ENCODE results near the gene PLPPR2.
"Not testable (repeated sequence)": the region's sequence is repeated elsewhere in the genome, so short reads cannot be mapped to it uniquely, and the experiment has no call there.

PLPPR2 gene

DNA sequence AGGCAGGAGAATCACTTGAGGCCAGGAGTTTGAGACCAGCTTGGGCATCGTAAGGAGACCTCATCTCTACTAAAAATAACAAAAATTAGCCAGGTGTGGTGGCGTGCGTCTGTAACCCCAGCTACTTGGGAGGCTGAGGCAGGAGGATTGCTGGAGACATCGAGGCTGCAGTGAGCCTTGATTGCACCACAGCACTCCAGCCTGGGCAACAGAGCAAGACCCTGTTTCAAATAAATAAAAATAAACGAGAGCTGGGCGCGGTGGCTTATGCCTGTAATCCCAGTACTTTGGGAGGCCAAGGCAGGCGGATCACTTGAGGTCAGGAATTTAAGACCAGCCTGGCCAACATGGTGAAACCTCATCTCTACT lies 15.1 kb upstream of the PLPPR2 start:
- DNase-seq = not testable (repeated sequence)

DNA sequence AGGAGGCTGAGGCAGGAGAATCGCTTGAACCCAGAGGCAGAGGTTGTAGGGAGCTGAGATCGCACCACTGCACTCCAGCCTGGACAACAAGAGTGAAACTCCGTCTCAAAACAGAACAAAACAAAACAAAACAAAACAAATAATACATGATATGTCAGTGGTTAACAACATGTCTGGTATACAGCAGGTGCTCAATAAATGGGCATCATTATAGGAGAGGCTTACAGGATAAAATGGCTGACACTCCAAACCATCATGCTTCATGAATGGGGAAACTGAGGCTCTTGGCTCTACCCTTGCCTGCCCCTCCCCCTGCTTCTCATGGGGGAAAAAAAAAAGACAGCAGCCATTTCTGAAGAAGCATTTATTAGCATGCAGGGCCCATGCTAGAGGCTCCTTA lies 12.8 kb upstream of the PLPPR2 start:
- DNase-seq = no peak

DNA sequence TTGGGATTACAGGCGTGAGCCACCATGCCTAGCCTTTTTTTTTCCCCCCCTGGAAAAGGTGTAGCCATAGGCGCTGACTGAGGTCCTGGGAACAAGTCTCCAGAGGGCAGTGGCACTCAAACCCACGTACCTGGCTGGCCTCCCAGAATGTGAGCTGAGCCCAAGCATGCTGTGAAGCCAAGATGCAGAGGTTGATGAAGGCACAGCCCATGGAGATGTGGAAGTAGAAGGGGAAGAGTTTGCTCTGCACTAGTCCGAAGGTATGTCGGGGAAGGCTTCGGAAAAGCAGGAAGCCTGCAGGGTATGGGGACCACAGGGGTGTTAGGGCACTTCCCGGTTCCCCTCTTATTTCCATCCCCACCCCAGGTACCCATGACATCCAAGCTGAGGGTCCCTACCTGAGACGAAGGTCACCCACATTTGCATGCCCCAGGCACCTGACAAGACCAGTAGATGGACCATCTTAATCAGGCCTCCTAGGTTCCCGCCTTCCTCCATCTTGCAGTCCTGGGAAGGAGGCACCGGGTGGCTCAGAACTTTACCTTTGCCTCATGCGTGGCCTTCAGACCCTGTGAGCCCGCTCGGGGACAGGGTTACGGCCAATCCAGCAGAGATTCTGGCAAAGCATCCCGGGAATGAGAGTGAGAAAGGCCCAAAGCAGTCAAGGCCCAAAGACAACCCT lies 10.0 kb upstream of the PLPPR2 start:
- no peak for DNase-seq

DNA sequence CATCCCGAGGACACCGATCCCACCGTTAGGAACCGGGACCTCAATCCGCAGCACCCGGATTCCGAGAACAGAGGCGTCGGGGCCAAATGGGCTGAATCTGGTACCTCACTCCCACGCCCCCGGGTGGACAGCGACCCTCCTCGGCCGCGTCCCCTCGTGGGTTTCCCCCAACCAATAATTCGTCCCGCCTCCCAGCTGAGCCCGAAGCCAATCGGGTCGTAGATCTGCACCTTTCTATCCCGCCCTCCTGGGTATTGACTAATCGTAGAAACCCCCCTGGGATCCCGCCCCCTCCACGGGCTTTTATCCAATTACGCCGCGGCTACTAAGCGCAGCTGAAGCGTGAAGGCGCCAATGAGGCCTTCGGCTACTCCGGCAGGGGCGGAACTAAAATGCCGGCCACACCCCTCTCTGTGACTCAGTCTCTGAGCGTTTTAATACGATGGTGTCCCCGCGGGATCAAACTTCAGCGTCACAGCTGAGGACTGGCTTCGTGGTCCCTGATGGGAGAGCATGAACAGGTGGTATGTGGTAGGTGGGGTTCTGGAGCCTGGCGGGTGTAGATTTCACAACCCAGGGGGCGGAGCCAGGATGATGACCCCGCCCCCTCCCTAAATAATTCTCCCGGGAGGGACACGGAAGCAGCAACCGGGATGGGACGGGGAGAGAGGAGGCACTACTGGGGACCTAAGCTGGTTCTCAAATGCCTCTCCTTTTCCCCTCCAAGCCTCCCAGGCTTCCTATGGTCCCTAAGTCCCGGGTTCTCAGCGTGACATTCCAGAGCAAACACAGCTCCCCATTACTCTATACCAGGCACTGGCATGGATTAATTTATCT lies 8.9 kb upstream of the PLPPR2 start, which contains the start of the genes CCDC159 and TMEM205:
Gene CCDC159, plus strand, starts transcription at position 416 of the 837 bp plus-strand sequence. Its CDS starts 88 bp downstream, at position 504.
Gene TMEM205, minus strand, starts transcription at position 165 of the 837 bp plus-strand sequence. CDS start 649 bp downstream, outside the sequence.
- DNase-seq = peak; percentile 99

DNA sequence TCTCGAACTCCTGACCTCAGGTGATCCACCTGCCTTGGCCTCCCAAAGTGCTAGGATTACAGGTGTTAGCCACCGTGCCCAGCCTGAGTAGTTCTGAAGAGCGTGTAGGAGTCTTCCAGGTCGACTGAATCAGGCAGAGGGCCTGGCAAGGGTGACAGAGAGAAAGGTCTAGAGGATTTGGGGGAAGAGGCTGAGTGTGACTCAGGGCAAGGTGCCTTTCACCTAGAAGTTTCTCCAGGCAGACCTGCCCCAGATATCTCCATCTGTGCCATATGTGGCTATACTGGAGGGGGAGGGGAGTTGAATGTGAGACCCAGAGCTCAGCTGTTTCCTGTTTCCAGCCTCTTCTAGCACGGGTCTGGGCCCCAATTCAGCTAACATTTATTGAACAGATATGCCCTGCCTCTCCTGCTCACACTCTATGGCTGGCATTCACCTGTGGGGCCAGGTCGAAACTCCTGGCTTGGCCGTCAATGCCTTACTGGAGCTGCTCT lies 7.6 kb upstream of the PLPPR2 start:
- DNase-seq = no peak

DNA sequence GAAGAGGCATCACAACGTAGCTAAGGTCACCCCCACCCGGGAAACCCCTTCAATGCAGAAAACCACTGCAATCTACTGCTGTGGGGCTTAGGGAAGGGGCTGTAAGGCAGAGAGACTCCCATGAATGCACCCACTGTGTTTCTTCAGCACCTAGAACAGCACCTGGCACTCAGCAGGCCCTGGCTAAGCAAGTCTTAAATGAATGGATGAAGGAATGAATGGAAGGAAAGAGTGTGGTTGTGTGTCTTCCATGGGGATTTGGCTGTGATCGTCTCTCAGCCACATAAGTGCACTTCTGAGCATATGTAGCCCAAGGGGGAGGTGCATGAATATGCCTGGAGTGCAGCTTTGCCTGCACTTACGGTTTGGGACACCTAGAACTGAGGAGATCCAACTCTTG lies 6.1 kb upstream of the PLPPR2 start:
- DNase-seq = no peak

DNA sequence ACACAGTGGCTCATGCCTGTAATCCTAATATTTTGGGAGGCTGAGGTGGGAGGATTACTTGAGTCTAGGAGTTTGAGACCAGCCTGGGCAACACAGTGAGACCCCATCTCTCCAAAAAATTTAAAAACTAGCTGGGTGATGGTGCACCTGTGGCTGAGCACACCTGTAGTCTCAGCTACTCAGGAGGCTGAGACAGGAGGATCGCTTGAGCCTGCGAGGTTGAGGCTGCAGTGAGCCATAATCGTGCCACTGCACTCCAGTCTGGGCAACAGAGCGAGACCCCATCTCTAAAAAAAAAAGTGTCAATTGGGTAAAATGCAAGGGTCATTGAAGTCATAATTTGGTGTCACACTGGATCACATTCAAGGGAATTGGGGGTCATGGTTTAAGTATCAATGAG lies 1.1 kb upstream of the PLPPR2 start:
- not testable (repeated sequence) for DNase-seq

DNA sequence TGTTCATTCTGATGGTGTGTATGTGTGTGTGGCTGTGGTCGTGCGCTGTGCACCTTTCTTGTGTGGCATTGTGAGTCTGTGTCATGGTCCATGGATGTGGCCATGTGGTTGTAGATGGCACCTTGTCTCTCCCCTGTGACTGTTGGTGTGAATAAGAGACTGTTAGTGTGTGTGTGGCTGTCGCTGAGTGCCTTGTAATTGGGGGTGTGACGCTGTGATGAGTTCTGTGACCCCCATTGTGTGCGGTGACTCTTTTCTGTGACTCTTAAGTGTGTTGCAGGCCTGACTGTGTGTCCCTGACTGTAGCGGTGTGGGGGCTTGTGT lies 804 bp downstream of the PLPPR2 start:
- DNase-seq = no peak

DNA sequence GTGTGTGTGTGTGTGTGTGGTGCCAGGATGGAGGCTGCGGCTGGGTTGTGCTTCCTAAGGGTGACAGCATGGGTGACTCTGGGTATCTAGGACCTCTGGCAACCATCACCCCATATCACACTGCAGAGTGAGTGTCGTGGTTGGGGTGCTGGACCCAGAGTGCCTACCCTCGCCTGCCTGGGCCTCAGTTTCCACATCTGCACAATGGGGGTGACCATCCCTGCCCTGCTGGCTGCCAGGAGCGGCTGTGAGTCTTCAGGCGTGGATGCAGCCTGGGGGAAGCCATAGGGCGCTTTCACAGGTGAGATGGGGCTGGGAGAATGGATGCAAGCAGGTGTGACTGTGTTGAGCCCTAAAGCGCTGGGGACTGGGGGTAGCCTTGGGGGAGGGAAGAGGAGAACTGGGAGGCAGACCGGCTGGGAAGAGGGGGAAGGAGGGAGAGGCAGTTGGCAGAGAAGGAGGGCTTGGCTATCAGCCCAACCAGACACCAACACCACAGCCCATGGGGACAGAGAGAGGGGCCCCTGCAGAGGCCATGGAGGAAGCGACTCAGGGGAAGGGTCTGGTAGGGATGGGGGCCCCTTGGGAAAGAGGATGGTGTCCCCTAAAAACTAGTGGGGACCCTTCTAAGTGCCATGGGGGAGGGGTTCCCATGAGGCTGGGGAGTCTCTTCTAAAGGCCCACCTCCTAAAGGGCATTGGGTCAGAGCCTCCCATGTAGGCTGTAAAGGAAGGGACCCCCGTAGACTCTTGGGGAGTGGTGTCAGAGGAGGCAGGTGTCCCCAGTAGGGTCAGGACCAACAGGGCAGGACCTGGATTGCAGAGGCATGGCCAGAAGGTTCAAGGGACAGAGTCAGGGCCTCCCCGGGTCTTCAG lies 1.7 kb downstream of the PLPPR2 start:
- no peak for DNase-seq

DNA sequence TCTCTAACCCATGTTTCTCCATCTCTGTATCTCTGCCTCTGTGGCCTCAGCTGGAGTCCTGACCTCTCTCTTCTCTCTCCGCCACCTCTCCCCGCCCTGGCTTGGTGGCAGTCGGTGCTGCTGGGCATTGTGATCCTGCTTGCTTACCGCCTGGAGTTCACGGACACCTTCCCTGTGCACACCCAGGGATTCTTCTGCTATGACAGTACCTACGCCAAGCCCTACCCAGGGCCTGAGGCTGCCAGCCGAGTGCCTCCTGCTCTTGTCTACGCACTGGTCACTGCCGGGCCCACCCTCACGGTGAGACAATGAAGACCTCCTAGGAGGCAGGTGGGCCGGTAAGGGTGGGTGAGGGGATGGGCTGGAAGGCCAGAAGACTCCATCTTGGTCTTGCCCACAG lies 4.2 kb downstream of the PLPPR2 start:
- no peak for DNase-seq

DNA sequence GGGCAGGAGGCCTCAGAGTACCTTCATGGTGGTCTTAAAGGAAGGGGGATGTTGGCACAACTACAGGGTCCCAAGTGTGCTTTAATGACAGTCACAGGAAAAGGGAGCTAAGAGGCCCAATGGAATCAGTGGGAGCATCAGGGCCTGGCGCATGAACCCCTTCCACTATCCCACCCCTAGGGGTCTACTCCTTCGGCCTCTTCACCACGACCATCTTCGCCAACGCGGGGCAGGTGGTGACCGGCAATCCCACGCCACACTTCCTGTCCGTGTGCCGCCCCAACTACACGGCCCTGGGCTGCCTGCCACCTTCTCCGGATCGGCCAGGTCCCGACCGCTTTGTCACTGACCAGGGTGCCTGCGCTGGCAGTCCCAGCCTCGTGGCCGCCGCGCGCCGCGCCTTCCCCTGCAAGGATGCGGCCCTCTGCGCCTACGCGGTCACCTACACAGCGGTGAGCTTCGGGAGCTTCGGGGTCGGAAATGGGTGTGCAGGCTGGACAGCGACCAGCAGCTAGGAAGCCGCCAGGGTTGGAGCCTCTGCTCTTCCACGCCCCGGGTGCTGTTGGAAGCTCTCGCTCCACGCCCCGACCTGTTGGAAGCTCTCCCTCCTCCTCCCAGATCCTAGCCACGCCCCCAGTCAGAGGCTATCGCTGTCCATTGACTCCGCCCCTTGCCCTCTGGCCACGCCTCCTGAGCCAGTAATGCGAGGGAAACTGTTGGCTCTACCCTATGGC lies 6.0 kb downstream of the PLPPR2 start:
- peak; percentile 90 for DNase-seq

DNA sequence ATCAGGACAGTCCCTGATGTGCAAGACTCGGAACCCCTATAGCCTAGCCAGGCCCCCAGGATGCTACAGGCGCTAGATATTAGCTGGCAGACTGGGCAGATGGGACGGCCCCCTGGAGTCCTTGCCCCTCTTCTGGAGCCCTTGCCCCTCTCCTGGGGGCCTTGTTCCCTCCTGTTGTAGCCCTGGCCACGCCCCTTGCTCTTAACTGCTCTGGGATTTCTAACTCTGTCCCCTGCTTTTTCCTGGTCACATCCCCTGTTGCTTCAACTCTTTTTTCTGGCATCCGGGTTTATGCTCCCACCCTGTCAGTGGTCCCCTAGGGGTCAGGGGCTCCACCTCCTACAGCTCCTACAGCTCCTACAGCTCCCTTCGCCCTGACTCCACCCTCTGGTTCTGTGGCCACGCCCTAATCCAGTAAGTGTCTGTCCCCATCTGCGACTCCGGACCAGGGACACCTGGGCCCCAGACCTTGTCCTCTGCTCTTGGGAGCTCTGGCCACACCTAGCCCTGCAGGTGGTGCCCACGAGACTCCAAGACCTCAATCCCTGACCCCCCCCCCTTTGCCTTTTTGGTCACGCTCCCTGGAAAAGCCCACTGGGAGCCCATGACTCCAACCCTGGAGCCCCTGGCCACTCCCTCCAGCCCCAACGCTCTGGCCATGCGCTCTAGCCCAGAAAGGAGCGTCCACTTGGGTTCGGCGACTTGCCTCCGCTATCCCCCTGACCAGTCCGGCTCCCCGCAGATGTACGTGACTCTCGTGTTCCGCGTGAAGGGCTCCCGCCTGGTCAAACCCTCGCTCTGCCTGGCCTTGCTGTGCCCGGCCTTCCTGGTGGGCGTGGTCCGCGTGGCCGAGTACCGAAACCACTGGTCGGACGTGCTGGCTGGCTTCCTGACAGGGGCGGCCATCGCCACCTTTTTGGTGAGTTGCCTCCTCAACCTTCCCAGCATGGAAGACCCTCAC lies 6.8 kb downstream of the PLPPR2 start:
- DNase-seq = no peak

DNA sequence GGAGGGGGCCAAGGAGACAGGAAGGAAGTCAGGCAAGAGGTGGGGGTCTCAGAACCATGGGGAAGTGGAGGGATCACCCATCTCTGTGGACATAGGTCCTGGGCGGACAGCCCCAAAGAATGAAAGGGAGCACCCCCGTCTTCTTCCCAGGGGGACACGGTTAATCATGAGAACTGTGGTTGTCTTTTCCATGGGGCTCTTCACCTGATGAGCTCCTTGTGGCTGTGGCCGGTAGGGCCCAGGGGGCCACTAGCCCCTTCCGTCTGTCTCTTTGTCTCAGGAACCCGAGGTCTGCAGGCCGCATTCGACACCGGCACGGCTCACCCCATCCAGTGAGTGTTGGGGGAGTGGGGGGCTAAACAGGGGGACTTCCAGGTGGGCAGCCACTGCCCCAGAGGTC lies 8.6 kb downstream of the PLPPR2 start:
- no peak for DNase-seq

DNA sequence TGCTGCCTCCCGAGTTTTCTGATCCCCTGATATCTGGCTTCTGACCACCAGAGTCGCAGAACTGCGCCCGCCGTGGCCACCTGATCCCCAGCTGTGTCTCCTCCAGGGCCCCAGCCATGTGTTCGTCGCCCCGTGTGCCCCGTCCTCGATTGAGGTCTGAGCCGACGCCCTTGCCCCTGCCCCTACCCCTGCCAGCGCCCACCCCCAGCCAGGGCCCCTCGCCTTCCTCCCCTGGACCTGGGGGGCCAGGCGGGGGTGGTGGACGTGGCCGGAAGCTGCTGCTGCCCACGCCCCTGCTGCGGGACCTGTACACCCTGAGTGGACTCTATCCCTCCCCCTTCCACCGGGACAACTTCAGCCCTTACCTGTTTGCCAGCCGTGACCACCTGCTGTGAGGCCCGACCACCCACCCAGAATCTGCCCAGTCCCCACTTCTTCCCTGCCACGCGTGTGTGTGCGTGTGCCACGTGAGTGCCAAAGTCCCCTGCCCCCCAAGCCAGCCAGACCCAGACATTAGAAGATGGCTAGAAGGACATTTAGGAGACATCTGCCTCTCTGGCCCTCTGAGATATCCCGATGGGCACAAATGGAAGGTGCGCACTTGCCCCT lies 9.2 kb downstream of the PLPPR2 start:
- DNase-seq = no peak

DNA sequence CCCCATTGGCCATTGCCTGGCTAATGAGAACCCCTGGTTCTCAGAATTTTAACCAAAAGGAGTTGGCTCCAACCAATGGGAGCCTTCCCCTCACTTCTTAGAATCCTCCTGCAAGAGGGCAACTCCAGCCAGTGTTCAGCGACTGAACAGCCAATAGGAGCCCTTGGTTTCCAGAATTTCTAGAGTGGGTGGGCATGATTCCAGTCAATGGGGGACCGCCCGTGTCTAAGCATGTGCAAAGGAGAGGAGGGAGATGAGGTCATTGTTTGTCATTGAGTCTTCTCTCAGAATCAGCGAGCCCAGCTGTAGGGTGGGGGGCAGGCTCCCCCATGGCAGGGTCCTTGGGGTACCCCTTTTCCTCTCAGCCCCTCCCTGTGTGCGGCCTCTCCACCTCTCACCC lies 9.7 kb downstream of the PLPPR2 start:
- no peak for DNase-seq

DNA sequence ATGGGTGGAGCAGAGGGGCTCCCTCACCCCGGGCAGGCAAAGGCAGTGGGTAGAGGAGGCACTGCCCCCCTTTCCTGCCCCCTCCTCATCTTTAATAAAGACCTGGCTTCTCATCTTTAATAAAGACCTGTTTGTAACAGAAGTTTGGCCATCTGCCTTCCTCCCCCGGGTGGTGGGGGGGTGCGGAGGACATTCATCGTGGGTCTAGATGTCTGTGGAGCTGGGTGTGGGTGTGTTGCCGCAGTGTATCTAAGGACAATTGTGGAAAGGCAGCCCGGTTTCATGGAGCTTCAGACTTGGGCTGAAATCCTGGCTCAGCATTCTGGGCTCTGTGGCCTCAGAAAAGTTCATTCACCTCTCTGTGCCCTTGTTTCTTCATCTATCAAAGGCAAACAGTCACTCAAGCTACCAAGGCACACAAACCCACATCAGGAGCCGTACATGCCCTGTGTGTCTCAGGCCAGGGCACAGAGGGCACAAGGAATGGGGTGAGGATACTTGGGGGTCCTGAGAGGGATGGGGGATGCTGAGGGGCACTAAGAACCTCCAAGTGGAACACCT lies 10.4 kb downstream of the PLPPR2 start:
- DNase-seq = no peak

DNA sequence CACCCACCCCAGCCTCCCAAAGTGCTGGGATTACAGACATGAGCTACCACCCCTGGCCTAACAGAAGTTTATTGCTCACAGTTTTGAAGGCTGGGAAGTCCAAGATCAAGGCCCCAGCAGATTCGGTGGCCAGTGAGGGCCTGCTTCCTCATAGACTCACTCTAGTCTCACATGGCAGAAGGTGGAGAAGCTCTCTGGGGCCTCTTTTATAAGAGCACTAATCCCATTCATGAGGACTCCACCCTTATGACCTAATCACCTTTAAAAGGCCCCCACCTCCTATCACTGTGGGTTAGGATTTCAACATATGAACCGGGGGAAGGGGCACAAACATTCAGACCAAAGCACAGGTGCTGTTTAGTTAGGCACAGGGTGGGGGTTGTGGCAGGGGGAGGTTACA lies 12.3 kb downstream of the PLPPR2 start:
- no peak for DNase-seq

DNA sequence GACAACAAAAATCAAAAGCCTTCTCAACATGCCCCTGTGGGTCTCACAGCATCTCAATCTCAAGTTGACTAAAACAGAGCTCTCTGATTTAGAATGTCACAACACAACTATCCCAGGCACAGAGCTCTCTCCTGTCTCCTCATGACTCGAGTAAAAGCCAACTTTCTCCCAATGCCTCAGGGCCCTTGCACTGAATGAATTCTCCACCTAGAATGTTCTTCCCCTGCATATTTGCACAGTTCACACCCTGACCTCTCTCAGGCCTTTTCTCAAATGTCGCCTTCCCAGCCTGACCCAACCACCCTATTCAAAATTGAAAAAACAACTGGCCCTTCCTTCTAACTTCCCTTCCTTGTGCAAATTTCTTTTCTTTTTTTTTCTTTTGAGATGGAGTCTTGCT lies 15.5 kb downstream of the PLPPR2 start:
- no peak for DNase-seq

DNA sequence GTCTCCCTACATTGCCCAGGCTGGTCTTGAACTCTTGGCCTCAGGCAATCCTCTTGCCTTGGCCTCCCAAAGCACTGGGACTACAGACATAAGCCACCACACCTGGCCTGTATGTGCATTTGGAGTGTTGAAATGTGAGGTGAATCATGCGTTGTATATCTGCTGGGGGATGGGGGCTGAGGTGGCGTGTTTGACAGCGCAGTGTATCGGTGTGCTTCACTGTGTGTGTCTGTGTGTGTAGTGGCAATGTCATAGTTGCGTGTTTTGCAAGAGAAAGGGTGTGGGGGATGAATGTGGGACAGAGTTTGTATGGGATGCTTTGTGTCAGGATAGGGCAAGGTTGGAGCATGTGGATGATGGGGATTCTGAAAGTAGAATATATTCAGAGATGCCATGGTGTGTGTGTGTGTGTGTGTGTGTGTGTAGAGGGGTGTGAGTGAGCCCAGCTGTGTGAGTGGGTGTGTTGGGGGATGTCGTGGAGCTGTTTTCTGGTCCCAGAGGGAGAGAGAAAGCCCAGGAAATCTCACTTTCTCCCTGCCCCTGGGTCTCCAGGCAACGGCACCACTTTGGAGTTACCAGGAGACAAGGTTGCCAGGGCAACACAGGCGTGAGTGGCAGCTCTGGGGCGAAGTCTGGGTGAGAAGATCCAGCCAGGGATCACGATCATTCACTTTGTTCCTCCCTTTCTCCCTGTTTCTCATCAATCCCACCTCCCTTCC lies 18.1 kb downstream of the PLPPR2 start:
- peak; percentile 95 for DNase-seq

All from eye (tissue), 1 donor.